Fibroblast of skin of left biceps (primary cell): ENCODE results near the gene ATIC.
A peak's percentile ranks its signal among the peaks of the same experiment; 100 is the strongest.
"Not testable (repeated sequence)": the region's sequence is repeated elsewhere in the genome, so short reads cannot be mapped to it uniquely, and the experiment has no call there.

ENCODE experiments used
- DNase-seq, 2 experiments: peaks; one replicate each; pipeline ENCODE4 v3.0.0-alpha.2; 2013; ENCODE audit warnings: low read depth in 2 of 2

The ATIC gene

DNA sequence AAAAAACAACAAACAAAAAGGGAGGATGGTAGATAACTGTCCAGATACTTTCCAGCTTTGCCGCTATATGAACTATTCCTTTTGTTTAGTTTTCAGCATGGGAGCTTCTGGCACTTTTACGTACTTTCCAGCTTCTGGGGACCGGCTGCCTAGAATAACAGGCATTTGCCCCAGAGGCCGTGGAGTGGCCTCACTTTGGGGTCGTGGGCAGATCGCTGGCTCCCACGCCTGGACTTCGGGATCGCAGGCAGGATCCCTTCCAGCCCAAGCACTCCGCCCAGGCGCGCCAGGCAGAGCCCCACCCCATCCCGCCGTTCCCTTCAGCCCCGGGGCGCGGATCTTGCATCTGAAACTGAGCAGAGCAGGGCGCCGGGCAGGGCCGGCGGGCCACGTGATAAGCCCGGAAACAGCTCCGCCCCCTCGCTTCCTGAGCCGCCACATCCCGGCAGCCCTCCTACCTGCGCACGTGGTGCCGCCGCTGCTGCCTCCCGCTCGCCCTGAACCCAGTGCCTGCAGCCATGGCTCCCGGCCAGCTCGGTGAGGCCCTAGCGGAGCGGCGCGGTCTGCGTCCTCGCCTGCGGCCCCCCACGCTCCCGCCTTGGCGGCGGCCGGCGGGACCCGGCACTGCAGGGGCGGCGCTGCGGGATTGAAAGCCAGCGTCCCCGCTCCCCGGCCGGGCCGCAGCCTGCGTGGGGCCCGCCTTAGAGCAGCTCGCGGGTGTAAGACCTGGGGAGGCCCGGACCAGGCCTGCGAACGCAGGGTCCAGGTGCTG lies at the start of gene ATIC:
TSS of gene ATIC (plus strand) at position 435 of the 772 bp plus-strand sequence. CDS start at position 519, 84 bp downstream.
- peak; percentile 67 to 68 for DNase-seq

GRCh38 chr2:215262303-215262702 lies 49.6 kb upstream of the ATIC start:
- no peak for DNase-seq

DNA sequence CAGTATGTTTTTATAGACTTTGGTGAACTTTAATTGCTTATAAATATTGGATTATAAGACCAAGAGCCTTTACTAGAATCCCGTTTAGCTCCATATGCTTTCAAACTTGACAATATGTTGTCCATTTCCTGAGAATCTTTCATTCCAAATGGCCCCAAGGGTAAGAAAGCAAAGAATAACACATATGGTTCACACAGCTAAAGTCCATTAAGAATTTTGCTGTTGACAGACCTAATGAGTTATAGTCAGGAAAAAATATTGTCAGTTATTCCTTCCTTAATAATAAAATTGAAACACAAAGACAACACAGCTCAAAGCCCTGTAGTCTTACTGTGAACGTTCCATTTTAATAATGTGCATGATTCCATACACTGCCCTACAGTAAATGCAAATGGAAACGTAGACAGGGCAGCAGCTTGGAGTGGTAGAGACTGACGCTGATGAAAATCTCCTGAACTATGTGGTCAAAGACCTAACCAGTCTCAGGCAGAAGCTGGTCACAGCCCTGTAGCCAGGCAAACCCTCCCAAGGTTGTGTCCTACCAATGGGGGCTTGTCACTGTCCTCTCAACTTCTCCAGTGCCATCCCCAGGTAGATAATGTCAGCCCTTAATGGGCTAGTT lies 49.0 kb upstream of the ATIC start:
- DNase-seq = no peak

DNA sequence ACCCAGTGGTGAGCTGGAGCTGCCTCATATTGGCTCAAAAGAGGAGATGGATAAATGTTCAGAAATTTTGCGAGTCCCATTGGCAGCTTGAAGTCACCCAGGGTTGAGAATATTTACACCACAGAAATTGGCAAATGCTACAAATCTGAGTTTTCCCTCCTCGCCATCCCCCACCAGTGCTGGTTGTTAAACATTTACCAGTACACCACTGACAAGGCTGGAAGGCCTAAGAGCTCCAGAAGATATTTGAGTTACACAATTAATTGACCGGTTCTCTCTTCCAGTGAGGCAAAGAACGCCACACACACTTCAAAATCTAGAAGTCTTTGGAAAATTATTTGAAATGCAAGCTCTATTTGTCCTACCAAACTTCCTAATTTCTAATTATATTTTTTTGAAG lies 47.5 kb upstream of the ATIC start:
- no peak for DNase-seq

DNA sequence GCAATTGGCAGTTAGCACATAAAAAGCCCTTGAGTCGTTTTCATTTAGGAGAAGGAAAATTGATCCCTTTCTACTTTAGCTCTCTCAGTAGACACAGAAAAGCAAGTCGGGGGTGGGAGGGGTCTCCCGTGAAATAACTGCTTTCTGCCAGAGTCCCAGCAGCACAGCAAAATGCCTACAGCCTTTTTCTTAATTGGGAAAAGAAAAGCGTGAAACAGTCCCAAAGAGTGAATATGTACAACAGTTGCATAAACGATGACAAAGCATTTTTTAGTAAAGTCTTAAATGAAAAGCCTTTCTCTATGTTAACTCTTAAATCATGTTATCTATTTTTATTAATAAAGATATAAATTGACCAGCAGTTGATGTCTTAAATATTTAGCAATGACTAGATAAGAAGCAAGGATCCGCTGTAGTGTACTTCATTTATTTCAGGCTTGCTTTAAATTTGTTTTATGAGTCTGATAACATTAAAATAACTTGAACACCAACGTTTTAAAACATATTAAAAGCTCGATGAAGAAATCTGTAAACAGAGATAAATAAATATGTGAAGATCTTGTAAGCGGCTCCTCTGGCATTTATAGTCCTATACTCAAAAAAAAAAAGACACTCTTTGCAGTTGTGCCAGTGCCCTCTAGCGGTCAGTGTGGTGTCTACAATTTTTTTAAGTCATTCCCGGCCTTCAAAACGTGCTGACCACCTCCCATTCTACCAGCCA lies 42.3 kb upstream of the ATIC start:
- DNase-seq = peak; percentile 36 to 56

- no peak for DNase-seq
Measured at GRCh38 chr2:215270118-215270451, 41.8 kb upstream of the ATIC start.

GRCh38 chr2:215271446-215271845 lies 40.4 kb upstream of the ATIC start:
- DNase-seq = no peak

DNA sequence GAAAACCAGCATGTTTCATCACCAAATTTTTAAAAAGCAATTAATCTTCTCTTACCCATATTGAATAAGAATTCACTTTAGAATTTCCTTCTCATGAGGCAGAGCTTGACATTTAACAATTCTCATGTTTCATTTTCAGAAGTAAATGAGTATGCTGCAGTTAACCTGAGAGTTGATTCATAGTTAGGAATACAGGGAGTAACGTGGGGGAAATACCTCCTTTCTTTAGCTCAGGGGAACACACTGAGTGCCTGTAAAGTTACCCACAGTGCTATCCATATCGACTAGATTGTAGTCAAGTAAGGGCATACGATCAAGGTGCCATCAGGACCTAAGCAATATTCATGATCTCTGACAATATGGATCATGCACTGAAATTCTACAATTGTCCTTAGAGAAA lies 38.9 kb upstream of the ATIC start:
- DNase-seq = no peak

DNA sequence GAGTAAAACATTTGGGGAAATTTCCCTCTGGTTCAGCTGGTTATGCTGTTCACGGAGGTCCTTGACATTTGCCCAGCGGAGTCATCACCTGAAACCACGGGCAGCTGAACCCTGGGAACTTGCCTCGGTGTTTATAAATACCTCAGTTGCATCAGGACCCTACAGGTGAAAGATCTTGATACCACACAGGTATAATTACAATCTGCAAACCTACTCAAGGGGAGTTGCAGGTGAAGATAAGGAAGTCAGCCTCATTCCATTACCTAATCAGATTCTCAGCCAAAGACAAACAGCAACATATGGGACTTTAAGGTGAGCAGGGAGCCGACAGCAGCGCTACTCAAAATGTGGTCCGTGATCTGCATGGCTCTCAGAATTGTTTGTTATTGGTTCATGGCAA lies 37.0 kb upstream of the ATIC start:
- DNase-seq = no peak

- DNase-seq = no peak
Measured at GRCh38 chr2:215275824-215276223, 36.0 kb upstream of the ATIC start.

GRCh38 chr2:215277944-215278343 lies 33.9 kb upstream of the ATIC start:
- DNase-seq = no peak

GRCh38 chr2:215280326-215280725 lies 31.5 kb upstream of the ATIC start:
- DNase-seq = no peak

DNA sequence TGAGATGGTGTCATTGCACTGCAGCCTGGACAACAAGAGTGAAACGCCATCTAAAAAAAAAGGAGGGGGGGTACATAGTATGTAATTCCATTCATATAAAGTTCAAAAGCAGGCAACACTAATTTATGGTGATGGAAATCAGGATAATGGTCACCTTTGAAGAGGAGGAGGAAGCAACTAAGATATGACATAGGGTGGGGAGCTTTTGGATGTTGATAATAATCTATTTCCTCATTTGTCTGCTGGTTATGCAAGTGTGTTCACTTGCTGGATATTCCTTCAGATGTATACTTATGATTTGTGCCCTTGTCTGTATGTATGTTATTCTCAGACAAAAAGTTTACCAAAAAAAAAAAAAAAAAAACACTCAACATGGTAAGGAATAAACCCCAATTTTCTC lies 28.6 kb upstream of the ATIC start:
- DNase-seq = no peak

- DNase-seq = no peak
Measured at GRCh38 chr2:215286309-215286708, 25.6 kb upstream of the ATIC start.

- DNase-seq = no peak
Measured at GRCh38 chr2:215288112-215288815, 23.6 kb upstream of the ATIC start.

DNA sequence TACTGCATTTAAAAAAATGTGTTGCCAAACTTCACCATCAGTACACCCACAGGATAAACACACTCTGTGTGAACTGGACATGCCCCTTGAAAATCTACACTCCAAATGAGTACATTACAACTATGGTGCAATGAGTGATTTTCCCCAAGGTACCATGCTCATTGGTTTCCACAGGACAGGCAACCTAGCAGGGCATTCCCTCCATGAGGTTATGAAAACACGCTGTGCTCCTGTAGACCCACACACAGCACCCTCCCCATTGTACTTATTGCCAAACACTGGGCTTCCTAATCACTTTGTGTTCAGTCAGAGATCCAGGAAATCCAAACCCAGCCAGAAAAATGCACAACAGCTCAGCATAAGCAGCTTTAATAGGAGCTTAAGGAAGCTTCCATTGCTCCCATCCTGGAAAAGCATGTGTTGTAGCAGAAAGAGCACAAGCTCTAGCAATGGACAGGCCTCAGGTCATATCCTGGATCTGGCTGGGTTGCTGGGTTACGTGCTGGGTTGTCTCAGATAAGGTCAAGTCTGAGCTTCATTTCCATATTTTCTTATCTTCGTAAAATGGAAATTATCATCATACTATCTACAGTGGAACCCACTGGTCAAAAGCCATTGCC lies 20.8 kb upstream of the ATIC start:
- no peak for DNase-seq

- no peak for DNase-seq
Measured at GRCh38 chr2:215293879-215294278, 18.0 kb upstream of the ATIC start.

DNA sequence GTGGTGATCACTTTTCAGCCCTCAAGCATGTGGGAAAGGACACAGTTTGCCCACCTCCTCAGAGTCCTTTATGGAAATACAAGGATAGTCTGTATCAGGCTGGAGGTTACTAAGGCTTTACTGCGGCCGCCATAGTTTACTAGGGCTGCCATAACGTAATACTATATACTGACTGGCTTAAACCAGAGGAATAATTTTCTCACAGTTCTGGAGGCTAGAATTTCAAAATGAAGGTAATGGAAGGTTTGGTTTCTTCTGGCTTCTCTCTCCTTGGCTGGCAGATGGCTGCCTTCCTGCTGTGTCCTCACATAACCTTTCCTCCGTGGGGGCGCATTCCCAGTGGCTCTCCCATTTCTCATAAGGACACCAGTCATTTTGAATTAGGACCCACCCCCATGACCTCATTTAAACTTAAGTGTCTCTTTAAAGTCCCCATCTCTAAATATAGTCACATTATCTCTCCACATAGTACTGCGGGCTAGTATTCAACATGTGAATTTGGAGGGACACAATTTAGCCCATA lies 12.5 kb upstream of the ATIC start:
- DNase-seq = no peak

- no peak for DNase-seq
Measured at GRCh38 chr2:215301994-215302393, 9.9 kb upstream of the ATIC start.

DNA sequence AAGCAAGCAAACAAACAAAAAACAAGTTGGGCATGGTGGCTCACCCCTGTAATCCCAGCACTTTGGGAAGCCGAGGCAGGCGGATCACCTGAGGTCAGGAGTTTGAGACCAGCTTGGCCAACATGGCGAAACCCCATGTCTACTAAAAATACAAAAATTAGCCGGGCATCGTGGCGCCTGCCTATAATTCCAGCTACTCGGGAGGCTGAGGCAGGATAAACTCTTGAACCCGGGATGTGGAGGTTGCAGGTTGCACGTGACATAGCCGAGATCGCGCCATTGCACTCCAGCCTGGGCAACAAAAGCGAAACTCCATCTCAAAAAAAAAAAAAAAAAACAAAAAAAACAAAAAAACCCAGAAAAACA lies 617 bp upstream of the ATIC start:
- not testable (repeated sequence) for DNase-seq

- DNase-seq = no peak
Measured at GRCh38 chr2:215313255-215313613, 1.4 kb downstream of the ATIC start.

- DNase-seq = no peak
Measured at GRCh38 chr2:215314896-215315295, 3.0 kb downstream of the ATIC start.
